WTC11 (cell line): Measurements from ENCODE around the gene CDK11A. TPM values are rescaled to one million over a fixed set of nuclear protein-coding genes. Genes with fewer than 3 reads are reported as not detected.

Experiments
- ATAC-seq: fragments of 200-7000 bp; cut with Tn5 transposase; 2 replicates; pipeline ENCODE4 v1.10.0; 2021; ENCODE audit warnings: mild to moderate bottlenecking, moderate library complexity
- CTCF ChIA-PET: fragments of 300-600 bp; sonication (Branson Sonifier 250); formaldehyde crosslinking; loops from one replicate; lab custom pipeline; 2021; ENCODE audit warnings: antibody characterized with exemption; lab: Charles Lee
- POLR2A ChIA-PET: fragments of 350-600 bp; sonication (Branson Sonifier 250); formaldehyde crosslinking; loops from one replicate; lab custom pipeline; 2021; ENCODE audit warnings: antibody characterized with exemption; lab: Charles Lee
- DNase-seq: peaks from one replicate; pipeline ENCODE4 v3.0.0; 2021; ENCODE audit warnings: low spot score
- H3K27ac Mint-ChIP-seq: 2 replicates; pipeline ENCODE4 v1.8.0; 2021; ENCODE audit warnings: mixed read lengths
- H3K27me3 Mint-ChIP-seq: 2 replicates; pipeline ENCODE4 v1.8.0; 2021; ENCODE audit warnings: low read depth, mild to moderate bottlenecking, moderate library complexity, mixed read lengths
- H3K36me3 Mint-ChIP-seq: 2 replicates; pipeline ENCODE4 v1.8.0; 2021; ENCODE audit warnings: mixed read lengths
- H3K4me1 Mint-ChIP-seq: 2 replicates; pipeline ENCODE4 v1.8.0; 2022; ENCODE audit warnings: mixed read lengths
- H3K4me3 Mint-ChIP-seq: 2 replicates; pipeline ENCODE4 v1.8.0; 2021; ENCODE audit warnings: mild to moderate bottlenecking, moderate library complexity, mixed read lengths
- H3K9me3 Mint-ChIP-seq: 2 replicates; pipeline ENCODE4 v1.8.0; 2021; ENCODE audit warnings: mixed read lengths
- AFF4 ChIP-seq: sonication (generic); formaldehyde crosslinking; IDR thresholded peaks from 2 replicates; pipeline ENCODE4 v1.8.1; 2023; ENCODE audit warnings: mild to moderate bottlenecking, missing genetic modification reagents, borderline replicate concordance
- AR ChIP-seq: fragments of 250-450 bp; sonication (Bioruptor Pico); IDR thresholded peaks from 2 replicates; pipeline ENCODE4 v1.9.0; 2021; ENCODE audit warnings: mild to moderate bottlenecking
- ATF1 ChIP-seq: sonication (generic); formaldehyde crosslinking; IDR thresholded peaks from 2 replicates; pipeline ENCODE4 v1.8.1; 2023; ENCODE audit warnings: mild to moderate bottlenecking, moderate library complexity, missing genetic modification reagents
- ELF4 ChIP-seq: sonication (generic); formaldehyde crosslinking; IDR thresholded peaks from 2 replicates; pipeline ENCODE4 v1.8.1; 2022; ENCODE audit warnings: low read depth, mild to moderate bottlenecking, moderate library complexity, missing genetic modification reagents
- FOXP1 ChIP-seq: sonication (generic); formaldehyde crosslinking; IDR thresholded peaks from 2 replicates; pipeline ENCODE4 v1.8.0; 2022; ENCODE audit warnings: missing genetic modification reagents, mild to moderate bottlenecking, moderate library complexity, borderline replicate concordance
- MXD4 ChIP-seq: fragments of 250-450 bp; sonication (Bioruptor Pico); IDR thresholded peaks from 2 replicates; pipeline ENCODE4 v1.8.0; 2021; ENCODE audit warnings: mild to moderate bottlenecking, moderate library complexity, borderline replicate concordance
- NFE2L1 ChIP-seq: sonication (generic); formaldehyde crosslinking; IDR thresholded peaks from 2 replicates; pipeline ENCODE4 v1.8.1; 2023; ENCODE audit warnings: missing genetic modification reagents
- SP1 ChIP-seq: sonication (generic); formaldehyde crosslinking; conservative IDR thresholded peaks from 2 replicates; pipeline ENCODE4 v1.8.1; 2022; ENCODE audit warnings: missing genetic modification reagents
- TEAD4 ChIP-seq: sonication (generic); formaldehyde crosslinking; IDR thresholded peaks from 2 replicates; pipeline ENCODE4 v1.8.0; 2022; ENCODE audit warnings: mild to moderate bottlenecking, missing genetic modification reagents
- total RNA-seq: library from RNA; stranded (reverse); gene quantifications from 3 replicates; pipeline ENCODE4 v1.2.3, GENCODE V29; 2021
- TF ChIP-seq, protein P1 (sequence below): sonication (generic); formaldehyde crosslinking; IDR thresholded peaks from 2 replicates; pipeline ENCODE4 v1.8.1; 2022; ENCODE audit warnings: mild to moderate bottlenecking, missing genetic modification reagents, moderate library complexity, borderline replicate concordance
- TF ChIP-seq, protein P2 (sequence below): sonication (generic); formaldehyde crosslinking; IDR thresholded peaks from 2 replicates; pipeline ENCODE4 v1.8.1; 2023; ENCODE audit warnings: mild to moderate bottlenecking, moderate library complexity, missing genetic modification reagents
- TF ChIP-seq, protein P3 (sequence below): sonication (generic); formaldehyde crosslinking; IDR thresholded peaks from 2 replicates; pipeline ENCODE4 v1.8.0; 2022; ENCODE audit warnings: mild to moderate bottlenecking, missing genetic modification reagents

The CDK11A gene
- total RNA-seq, 1 experiment from 2014 or later = 54.7 TPM

DNA sequence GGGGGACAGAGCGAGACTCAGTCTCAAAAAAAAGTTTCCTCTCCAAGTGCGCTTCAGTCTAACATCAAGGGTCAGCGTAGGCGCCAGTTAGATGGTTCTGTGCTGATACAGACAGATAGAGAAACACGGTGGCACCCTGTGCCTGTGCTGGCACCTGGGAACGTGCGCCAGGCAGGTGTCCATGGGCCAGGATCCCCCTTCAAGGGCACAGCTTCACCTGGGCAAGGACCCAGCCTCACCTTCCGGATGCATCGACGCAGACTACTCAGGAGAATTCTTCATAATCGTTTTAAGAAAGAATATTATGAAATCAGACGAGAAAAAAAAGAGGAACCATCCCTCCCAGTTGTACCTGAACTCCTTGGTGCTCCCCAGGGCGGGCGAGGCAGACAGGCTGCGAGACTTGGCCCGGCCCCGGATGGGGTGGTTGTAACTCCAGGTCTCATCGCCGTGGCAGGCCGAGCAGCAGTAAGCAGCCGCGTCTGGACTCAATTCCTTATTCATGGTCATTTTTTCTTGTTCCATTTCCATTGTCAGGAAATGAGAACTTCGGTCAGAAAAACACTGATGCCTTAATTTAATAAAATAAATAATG lies 40.8 kb upstream of the CDK11A start:
- DNase-seq = peak; percentile 6
- peaks cover 50% of the 10 kb centered on the region for H3K36me3 Mint-ChIP-seq
- H3K4me3 Mint-ChIP-seq = no peak overlapping the region
- ChIA-PET CTCF (no interaction called here), POLR2A (no interaction called here)
- H3K27me3 Mint-ChIP-seq = no peaks in the 10 kb centered on the region
- TF ChIP-seq AR (CRISPR knock-in tag) (no peak), ATF1 (CRISPR knock-in tag) (no peak), TEAD4 (CRISPR knock-in tag) (no peak), AFF4 (CRISPR knock-in tag) (no peak), MXD4 (CRISPR knock-in tag) (no peak), FOXP1 (CRISPR knock-in tag) (no peak)
- TF ChIP-seq, protein P1, sequence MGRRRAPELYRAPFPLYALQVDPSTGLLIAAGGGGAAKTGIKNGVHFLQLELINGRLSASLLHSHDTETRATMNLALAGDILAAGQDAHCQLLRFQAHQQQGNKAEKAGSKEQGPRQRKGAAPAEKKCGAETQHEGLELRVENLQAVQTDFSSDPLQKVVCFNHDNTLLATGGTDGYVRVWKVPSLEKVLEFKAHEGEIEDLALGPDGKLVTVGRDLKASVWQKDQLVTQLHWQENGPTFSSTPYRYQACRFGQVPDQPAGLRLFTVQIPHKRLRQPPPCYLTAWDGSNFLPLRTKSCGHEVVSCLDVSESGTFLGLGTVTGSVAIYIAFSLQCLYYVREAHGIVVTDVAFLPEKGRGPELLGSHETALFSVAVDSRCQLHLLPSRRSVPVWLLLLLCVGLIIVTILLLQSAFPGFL (CRISPR knock-in tag) = no peak
- TF ChIP-seq, protein P2, sequence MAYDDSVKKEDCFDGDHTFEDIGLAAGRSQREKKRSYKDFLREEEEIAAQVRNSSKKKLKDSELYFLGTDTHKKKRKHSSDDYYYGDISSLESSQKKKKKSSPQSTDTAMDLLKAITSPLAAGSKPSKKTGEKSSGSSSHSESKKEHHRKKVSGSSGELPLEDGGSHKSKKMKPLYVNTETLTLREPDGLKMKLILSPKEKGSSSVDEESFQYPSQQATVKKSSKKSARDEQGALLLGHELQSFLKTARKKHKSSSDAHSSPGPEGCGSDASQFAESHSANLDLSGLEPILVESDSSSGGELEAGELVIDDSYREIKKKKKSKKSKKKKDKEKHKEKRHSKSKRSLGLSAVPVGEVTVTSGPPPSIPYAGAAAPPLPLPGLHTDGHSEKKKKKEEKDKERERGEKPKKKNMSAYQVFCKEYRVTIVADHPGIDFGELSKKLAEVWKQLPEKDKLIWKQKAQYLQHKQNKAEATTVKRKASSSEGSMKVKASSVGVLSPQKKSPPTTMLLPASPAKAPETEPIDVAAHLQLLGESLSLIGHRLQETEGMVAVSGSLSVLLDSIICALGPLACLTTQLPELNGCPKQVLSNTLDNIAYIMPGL (CRISPR knock-in tag) = no peak
- TF ChIP-seq, all 79 proteins: peak for 0
- Mint-ChIP-seq H3K27ac (no peak overlapping the region), H3K4me1 (no peaks in the 10 kb centered on the region), H3K9me3 (peaks cover under 1% of the 10 kb centered on the region; the same call in 1 of the 2 replicates)
- ATAC-seq = no peak

- ChIA-PET POLR2A (no interaction called here), CTCF (no interaction called here)
- no peaks in the 10 kb centered on the region for H3K4me1 Mint-ChIP-seq
- H3K9me3 Mint-ChIP-seq = no peaks in the 10 kb centered on the region
- H3K27ac Mint-ChIP-seq = 0 out of 2 replicates have a peak overlapping the region, but pooled peaks have one; percentile 49
- peaks cover 47% of the 10 kb centered on the region for H3K36me3 Mint-ChIP-seq
- no peak for DNase-seq
- H3K27me3 Mint-ChIP-seq = no peaks in the 10 kb centered on the region
- ATAC-seq = no peak
- H3K4me3 Mint-ChIP-seq = no peak overlapping the region
- TF ChIP-seq ELF4 (CRISPR knock-in tag) = no peak
- TF ChIP-seq SP1 (CRISPR knock-in tag) = no peak
- no peak for TF ChIP-seq AFF4 (CRISPR knock-in tag)
- TF ChIP-seq AR (CRISPR knock-in tag) = no peak
- no peak for TF ChIP-seq NFE2L1
- TF ChIP-seq, protein P3, sequence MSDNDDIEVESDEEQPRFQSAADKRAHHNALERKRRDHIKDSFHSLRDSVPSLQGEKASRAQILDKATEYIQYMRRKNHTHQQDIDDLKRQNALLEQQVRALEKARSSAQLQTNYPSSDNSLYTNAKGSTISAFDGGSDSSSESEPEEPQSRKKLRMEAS (CRISPR knock-in tag) = no peak
- no peak for TF ChIP-seq MXD4 (CRISPR knock-in tag)
Observed at GRCh38 chr1:1763657-1764621, 39.8 kb upstream of the CDK11A start.
